GM21423 (cell line): Measurements from ENCODE around the gene METTL27.
"Not testable (repeated sequence)": the region's sequence is repeated elsewhere in the genome, so short reads cannot be mapped to it uniquely, and the experiment has no call there.

Experiments used
- ATAC-seq: cut with Tn5 transposase; IDR thresholded peaks from one replicate; pipeline ENCODE4 v1.9.1; 2021; ENCODE audit warnings: mild to moderate bottlenecking, moderate library complexity; ENCODE audit not compliant: unreplicated experiment

METTL27 gene, protein sequence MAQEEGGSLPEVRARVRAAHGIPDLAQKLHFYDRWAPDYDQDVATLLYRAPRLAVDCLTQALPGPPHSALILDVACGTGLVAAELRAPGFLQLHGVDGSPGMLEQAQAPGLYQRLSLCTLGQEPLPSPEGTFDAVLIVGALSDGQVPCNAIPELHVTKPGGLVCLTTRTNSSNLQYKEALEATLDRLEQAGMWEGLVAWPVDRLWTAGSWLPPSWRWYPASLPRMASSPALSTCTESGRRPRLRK

DNA sequence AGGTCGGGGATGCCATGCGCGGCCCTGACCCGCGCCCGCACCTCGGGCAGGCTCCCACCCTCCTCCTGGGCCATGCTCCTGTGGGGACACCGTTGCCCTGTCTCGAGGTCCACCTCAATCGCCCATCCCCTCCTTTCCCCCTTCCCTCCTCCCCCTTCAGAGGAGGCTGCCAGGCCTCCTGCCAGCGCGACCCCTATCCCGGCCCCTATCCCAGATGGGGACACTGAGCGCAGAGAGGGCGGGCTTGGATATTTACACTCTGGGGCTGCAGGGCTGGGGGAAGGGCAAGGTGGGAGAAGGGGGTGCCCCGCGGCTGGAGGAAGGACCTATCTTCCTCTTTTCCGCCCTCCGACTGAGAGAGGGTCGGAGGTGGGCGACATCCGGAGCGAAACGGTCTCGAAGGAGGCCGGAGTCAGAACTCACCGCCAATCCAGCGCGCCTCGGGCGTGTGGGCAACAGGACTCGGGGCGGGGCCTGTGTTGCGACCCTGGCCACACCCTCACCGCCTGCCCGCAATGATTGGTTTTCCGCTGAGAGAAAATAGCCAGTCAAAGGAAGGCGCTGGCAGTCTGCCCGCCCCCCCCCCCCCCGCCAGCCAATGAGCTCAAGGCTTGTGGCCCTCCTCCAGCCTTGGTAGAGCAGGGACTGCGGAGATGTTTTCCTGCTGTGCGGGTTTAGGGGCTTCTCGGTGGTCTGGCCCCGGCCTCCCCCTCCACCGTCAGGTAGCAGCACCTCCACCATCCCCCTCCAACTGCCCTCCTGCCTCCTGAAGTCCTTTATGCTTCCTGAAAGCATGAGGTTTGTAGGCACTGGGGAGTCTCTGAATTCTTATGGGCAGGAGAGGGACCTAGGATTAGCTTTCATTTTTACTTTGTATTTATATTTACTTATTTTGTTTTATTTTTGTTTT lies at the start of gene METTL27:
Gene METTL27 (minus strand): TSS at position 450 of the 910 bp plus-strand sequence. CDS start 376 bp downstream, at position 74.
- peak; percentile 93 for ATAC-seq

GRCh38 chr7:73891178-73891885 lies 49.0 kb upstream of the METTL27 start:
- no peak for ATAC-seq

DNA sequence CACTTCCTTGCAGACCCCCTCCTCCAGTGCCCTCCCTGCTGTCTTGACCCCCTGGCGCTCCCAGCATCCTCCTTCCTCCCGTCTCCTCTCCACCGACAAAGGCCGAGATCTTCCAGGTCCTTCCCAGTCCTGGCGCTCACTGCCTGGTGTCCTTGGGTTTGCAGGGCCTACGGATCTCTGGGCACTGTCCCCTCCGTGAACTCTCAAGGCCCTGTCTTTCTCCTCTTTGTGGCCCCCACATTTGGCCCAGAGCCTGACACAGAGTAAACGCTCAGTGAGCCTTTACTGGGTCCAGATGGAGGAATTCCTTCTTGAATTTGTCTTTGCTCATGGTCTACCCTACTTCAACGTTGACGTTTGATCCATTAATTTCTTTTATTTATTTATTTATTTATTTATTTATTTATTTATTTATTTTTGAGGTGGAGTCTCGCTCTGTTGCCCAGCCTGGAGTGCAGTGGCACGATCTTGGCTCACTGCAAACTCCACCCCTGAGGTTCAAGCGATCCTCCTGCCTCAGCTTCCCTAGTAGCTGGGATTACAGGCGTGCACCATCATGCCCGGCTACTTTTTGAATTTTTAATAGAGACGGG lies 48.3 kb upstream of the METTL27 start:
- ATAC-seq, result no peak

DNA sequence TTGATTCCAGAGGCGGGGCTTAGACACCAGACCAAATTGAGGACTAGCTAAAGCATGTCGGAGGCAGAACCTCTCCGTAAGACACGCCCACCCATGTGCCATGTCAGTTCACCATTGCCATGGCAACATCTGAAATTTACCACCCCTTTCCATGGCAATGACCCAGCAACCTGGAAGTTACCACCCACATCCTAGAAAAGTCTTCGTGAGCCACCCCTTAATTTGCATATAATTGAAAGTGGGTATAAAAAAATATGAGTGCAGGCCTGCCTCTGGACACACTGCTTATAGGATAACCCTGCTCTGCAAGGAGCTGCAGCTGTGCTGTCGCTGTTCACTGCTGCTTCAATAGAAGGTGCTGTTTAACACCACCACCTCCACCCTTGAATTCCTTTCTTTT lies 46.6 kb upstream of the METTL27 start:
- no peak for ATAC-seq

- ATAC-seq, result no peak
Measured at GRCh38 chr7:73887762-73888161, 45.4 kb upstream of the METTL27 start.

GRCh38 chr7:73885975-73886798 lies 43.9 kb upstream of the METTL27 start:
- ATAC-seq, result no peak

DNA sequence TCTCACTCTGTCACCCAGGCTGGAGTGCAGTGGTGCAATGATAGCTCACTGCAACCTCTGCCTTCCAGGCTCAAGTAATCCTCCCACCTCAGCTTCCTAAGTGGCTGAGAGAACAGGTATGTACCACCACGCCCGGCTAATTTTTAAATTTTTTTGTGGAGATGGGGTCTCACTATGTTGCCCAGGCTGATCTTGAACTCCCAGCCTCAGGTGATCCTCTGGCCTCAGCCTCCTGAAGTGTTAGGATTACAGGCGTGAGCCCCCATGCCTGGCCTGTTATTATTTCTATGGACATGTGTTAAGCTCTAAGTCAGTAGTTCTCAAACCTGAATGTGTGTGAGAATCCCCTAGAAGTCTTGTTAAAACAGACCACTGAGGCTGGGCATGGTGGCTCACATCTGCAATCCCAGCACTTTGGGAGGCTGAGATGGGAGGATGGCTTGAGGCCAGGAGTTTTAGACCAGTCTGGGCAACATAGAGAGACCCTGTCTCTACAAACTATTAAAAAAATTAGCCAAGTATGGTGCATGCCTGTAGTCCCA lies 43.2 kb upstream of the METTL27 start:
- no peak for ATAC-seq

DNA sequence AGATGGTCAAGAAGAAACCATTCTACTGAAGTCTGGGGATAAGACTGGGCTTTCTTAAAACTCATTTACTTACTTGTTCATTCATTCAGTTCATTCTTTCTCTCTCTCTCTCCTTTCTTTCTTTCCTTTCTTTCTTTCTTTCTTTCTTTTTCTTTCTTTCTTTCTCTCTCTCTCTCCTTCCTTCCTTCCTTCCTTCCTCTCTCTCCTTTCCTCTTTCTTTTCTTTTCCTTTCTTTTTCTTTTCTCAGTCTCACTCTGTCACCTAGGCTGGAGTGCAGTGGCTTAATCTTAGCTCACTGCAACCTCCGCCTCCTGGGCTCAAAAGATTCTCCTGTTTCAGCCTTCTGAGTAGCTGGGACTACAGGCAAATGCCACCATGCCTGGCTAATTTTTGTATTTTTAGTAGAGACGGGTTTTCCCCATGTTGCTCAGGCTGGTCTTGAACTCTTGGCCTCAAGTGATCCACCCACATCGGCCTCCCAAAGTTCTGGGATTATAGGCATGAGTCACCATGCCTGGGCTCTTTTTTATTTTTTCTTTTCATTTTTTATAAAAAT lies 42.6 kb upstream of the METTL27 start:
- ATAC-seq, result not testable (repeated sequence)

DNA sequence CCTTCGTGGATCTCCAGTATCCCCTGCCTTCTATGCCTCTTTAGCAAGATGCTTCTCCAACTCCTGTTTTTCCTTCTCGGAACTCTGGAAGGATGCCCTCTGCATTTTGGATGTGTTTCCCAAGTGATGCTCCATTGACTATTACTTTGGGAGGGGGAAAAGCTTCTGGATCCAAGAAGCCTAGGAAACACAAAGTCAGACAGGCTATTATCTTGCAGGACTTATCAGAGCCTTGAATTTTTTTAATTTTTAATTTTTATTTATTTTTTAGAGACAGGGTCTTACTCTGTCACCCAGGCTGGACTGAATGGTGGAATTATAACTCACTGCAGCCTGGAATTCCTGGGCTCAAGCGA lies 39.7 kb upstream of the METTL27 start:
- no peak for ATAC-seq

GRCh38 chr7:73881352-73882046 lies 39.2 kb upstream of the METTL27 start:
- no peak for ATAC-seq

DNA sequence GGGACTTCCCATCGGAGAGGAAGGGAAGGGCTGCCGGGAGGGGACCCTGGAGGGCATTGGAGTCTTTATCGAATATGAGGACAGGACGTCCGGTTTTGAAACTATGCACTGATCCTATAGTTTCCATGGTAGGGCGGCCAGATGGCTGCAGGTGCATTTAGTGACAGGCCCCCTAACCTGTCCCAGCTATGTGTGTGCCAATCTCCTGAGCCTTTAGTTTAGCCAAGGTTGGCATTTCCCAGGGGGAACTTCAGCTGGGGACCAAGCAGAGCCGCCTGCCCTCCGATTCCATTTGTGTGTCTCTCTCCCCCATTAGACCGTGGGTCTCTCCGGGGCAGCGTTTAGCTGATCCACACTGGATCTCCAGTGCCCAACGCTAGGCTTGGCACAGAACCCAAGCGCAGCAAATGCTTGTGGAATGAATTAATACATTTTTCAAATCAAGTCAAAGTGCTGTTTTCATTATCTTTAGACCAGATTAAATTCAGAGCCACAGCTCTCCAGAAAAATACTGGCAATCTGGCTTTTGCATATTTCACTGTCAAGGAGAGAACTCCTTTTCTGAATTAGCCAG lies 38.5 kb upstream of the METTL27 start:
- ATAC-seq, result no peak

- no peak for ATAC-seq
Measured at GRCh38 chr7:73879977-73880681, 37.8 kb upstream of the METTL27 start.

- ATAC-seq, result no peak
Measured at GRCh38 chr7:73876973-73877372, 34.7 kb upstream of the METTL27 start.

GRCh38 chr7:73876361-73876760 lies 34.0 kb upstream of the METTL27 start:
- no peak for ATAC-seq

DNA sequence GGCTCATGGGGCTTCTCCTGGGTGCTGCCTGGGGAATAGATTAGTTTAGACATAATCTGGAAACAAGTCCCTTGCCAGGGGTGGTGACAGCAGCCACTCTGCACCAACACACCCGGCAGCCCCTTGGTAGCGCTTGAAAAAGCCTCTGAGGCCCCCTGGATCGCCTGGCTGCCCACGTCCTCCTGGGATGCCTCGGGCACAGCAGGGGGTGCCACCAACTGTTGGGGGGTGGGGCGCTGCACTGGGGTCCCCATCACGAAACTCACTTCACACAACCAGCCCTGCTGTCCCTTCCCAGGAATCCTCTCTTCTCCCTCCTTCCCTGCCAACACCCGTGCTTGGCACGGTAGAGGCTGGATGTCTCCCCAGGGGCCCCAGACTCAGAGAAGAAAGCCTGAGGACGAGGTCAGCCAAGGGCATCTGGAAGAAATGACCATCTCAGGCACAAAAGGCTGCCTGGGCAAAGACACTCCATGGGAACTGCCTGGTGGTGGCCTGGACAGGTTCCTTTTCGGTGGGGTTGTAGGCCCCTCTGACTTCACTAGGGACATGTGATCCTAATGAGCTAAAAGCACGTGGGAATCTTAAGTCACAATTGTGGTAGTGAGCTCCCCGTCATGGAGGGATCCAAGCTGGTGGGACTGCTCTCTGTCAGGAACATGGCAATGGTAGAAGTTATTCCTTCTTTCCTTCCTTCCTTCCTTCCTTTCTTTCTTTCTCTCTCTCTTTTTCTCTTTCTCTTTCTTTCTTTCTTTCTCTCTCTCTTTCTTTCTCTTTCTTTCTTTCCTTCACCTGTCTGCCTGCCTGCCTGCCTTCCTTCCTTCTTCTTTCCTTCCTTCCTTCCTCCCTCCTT lies 30.0 kb upstream of the METTL27 start:
- ATAC-seq, result no peak

GRCh38 chr7:73871163-73872011 lies 29.1 kb upstream of the METTL27 start:
- no peak for ATAC-seq
